ENCODE results near the gene NHERF1.

- TF ChIP-seq CTCF (IDR thresholded peaks at IDR 0.05): no peak
- no peak for TF ChIP-seq POLR2A (IDR thresholded peaks at IDR 0.05; ENCODE audit: low read depth)
Observed at GRCh38 chr17:74750327-74751069, 2.1 kb downstream of the NHERF1 start.
